Esophagus muscularis mucosa (tissue), 4 donors: Measurements from ENCODE around the gene CFAP410.

Experiments
- CTCF ChIP-seq, 3 experiments: fragments of 200-600 bp in 2 of 3; fragments of 450-650 bp in 1 of 3; sonication (generic) in 2 of 3; IDR thresholded peaks; one replicate each; pipeline ENCODE4 v1.5.1; 2017 to 2019; ENCODE audit warnings: antibody characterized with exemption in 3 of 3, mild to moderate bottlenecking in 2 of 3, moderate library complexity in 1 of 3
- EP300 ChIP-seq: sonication (generic); formaldehyde crosslinking; IDR thresholded peaks from one replicate; pipeline ENCODE4 v1.6.1; 2017; ENCODE audit warnings: antibody characterized with exemption
- POLR2A ChIP-seq: fragments of 450-650 bp; IDR thresholded peaks from one replicate; pipeline ENCODE4 v1.6.1; 2017; ENCODE audit warnings: antibody characterized with exemption, moderate library complexity, mild to moderate bottlenecking, low read depth
- POLR2AphosphoS5 ChIP-seq, 2 donors: sonication (generic); formaldehyde crosslinking; IDR thresholded peaks; one replicate each; pipeline ENCODE4 v1.6.1; 2017; ENCODE audit warnings: antibody characterized with exemption in 2 of 2

- TF ChIP-seq CTCF (IDR thresholded peaks at IDR 0.05) (peak; percentile 32 to 59 (median 45)), POLR2A (no peak), EP300 (no peak), POLR2AphosphoS5 (IDR thresholded peaks at IDR 0.05) (no peak)
Observed at GRCh38 chr21:44304877-44305293, 34.3 kb downstream of the CFAP410 start.
